NCI-H2107 treated with DMSO at 0.1 percent for 48 hours (cell line): ENCODE data around the gene BRIX1.
A peak's percentile ranks its signal among the peaks of the same experiment; 100 is the strongest.
"Not testable (repeated sequence)": the region's sequence is repeated elsewhere in the genome, so short reads cannot be mapped to it uniquely, and the experiment has no call there.

Source experiments
- DNase-seq: peaks from one replicate; lab custom pipeline; 2025; ENCODE audit not compliant: unreplicated experiment; lab: John Stamatoyannopoulos, UW

The BRIX1 gene

DNA sequence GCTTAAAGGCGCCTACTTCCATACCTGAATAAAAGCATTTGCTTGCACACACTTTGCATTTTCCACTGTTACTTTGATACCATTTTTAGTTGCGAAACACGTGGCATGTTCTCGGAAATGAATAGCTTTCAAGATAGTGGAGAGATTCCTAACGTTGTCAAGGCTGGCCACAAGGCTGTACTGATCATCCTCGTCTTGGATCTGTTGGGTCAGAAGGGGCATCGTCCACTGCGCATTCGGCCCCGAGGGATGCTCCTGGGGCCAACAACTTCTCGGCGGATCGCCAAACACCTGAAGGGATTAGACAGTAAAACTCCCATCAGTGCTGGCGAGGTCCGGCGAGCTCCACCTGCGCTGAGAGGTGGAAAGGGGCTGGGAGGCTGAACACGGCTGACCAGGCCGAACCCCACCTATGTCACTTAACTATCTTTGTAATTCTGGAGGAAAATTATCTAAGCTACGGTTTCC lies 806 bp upstream of the BRIX1 start:
- no peak for DNase-seq

- no peak for DNase-seq
Observed at GRCh38 chr5:34915856-34916192, 313 bp downstream of the BRIX1 start.

- DNase-seq = no peak
Observed at GRCh38 chr5:34916518-34916917, 1.0 kb downstream of the BRIX1 start.

- DNase-seq = no peak
Observed at GRCh38 chr5:34918025-34918424, 2.5 kb downstream of the BRIX1 start.

GRCh38 chr5:34919077-34919476 lies 3.6 kb downstream of the BRIX1 start:
- no peak for DNase-seq

GRCh38 chr5:34923256-34923655 lies 7.7 kb downstream of the BRIX1 start:
- DNase-seq = not testable (repeated sequence)

DNA sequence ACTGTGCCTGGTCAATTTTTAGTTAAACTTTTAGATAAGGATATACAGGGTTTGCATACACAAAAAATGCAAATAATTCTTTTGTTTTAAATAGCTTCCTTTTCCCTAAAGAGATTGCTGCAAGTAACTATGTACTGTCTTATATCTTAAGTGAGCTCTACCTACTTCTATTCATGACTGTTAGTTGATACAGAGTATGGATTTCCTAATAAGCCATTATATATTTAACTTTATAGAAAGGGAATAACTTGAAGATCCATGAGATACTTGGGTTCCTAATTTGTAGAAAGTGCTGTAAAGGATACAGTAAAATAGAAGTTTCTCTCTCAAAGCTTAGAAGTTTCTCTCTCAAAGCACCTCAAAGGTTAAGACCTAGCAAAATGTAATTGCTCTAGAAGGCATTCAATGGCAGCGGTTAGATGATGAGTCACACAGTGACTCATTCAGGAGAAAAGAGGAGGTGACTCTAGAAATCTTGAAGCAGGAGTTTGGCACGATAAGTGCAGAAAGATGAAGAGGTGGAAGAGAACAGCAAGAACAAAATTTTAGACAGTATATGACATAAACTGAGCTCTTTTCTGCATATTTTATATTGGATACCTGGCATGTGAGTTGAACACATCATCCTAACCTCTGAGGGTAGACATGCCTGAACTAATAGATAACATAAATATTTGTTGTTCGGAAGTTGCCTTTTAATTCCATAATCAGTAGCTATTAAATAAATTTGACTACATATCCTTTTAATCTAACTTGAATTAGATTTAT lies 8.4 kb downstream of the BRIX1 start:
- DNase-seq = no peak

DNA sequence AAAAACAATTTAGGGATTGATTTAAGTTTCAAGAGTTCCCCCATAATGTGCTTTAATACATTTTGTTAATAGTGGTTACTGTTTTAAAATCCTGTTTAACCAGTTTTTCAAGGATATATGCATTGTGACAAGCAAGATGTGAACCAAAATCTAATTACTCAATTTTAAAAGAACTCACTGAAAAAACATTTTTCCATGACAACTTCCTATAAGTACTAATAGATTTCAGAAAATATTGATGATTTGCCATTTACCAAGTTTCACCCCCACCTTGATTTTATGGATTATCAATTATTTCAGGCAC lies 8.9 kb downstream of the BRIX1 start:
- no peak for DNase-seq

DNA sequence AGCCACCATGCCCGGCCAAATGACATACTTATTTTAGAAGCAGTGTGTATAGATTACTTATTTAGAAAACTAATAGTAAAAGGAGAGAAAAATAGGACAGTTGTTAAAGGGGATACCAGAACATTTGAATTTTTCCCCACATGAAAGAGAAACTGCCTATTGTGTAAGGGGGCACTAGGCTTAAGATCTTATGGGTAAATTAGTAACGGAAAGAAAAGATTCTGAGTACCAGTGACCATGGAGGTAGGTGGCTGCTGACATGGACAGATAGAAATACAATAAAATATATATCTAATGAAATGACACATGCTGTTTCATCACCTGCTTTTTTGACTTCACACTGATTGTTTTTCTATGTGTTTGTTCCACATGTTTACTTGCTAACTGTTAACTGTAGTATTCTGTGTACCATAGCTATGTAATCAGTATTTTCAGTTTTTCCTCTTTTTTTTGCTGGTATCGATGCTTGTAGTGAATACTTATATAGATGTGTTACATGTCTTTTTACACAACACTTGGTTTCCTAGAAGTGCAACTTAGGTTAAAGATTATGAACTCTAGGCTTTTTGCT lies 10.9 kb downstream of the BRIX1 start:
- no peak for DNase-seq

GRCh38 chr5:34927785-34928184 lies 12.3 kb downstream of the BRIX1 start:
- DNase-seq = no peak

GRCh38 chr5:34928267-34928666 lies 12.8 kb downstream of the BRIX1 start:
- DNase-seq = no peak

DNA sequence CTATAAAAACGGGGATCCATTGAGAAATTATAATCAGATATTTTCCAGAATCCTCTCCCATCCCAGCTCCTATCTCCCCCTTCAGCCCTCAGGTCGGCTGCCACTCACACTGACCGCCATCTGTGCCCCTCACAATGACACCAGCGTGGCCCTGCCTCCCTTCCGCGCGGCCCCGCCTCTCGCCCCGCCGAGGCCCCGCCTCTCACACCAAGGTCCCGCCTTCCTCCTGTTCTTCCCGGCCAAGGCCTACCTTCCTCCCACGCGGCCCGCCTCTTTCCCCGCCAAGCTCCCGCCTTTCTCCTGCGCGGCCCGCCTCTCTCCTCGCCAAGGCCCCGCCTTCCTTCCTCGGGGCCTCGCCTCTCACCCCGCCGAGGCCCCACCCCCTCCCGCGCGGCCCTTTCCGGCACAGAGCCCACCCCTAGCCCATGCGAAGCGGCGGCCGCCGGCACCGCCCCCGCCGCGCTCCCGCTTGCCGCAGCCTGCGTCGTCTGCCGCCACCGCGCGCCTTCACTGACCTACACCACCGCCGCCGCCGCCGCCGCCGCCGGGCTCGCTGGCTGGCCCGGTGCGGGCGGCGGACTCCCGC lies 13.7 kb downstream of the BRIX1 start, which contains the start of gene DNAJC21:
Gene DNAJC21 (plus strand): TSS at position 426 of the 586 bp plus-strand sequence. CDS start 261 bp downstream, outside the sequence.
- DNase-seq = peak; percentile 94

DNA sequence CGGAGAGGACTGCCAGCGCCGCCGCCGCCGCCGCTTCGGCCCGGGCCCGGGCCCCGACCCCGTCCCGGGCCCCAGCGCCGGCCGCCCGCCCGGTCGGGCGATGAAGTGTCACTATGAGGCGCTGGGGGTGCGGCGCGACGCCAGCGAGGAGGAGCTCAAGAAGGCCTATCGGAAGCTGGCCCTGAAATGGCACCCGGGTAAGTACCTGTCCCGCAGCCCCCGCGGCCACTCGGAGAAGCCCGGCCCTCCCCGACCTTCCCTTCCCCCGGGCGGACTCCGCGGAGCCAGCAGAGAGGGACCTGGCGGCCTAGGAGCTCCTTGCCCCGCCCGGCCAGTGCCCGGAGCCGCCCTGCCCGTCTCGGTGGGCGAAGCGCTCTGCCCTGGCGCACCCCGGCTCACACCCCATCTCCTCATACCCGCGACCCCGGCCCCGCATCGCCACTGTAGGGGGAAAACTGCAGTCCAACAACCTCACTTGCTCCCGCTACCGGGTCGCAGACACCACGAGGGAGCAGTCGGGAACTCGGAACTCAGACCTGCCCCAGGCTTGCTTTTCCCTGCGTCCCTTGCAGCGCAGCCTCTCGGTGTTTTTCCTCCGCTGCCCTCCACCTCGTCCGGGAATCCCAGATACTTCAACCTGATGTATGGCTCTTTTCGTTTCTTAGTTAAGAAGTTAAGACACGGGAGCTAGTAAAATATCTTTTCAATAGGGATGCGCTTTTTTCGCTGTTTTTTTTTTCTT lies 14.4 kb downstream of the BRIX1 start:
- peak; percentile 39 for DNase-seq

- no peak for DNase-seq
Observed at GRCh38 chr5:34930462-34930844, 14.9 kb downstream of the BRIX1 start.

DNA sequence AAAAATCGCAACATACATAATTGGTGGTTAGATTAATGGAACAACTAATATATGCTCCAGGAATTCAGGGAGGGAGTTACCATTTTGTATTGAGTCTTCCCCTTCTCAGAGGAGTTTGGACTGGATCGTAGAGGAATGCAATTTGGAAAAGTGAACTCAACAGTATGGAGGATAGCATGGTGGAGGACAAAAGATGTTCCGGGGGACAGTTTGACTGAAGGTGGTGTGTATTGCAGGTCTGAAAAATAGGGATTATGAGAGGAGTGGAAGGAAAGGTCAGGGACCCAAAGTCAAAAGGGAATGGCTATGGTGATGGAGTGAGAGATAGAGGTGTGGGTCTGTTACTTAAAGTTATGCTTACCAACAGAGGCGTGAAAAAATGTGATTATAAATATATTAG lies 15.4 kb downstream of the BRIX1 start:
- no peak for DNase-seq

DNA sequence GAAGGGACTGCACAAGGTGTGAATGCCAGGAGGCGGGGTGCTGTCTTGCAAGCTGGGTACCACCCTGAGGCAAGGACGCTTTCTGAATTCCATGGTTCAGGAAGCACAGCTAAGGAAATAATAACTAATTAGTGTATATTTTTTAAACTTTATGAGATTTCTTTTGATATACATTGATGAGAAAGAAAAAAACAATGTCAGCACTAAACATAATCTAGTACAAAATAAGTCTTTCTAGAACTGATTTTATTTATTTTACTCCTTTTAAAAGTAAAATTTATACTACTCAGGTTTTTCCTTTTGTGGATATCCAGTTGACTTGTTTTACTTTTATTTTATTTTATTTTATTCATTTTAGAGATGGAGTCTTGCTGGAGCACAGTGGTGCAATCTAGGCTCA lies 17.4 kb downstream of the BRIX1 start:
- no peak for DNase-seq

- no peak for DNase-seq
Observed at GRCh38 chr5:34941936-34942335, 26.4 kb downstream of the BRIX1 start.

GRCh38 chr5:34944044-34944443 lies 28.5 kb downstream of the BRIX1 start:
- no peak for DNase-seq

- DNase-seq = no peak
Observed at GRCh38 chr5:34944460-34945047, 29.0 kb downstream of the BRIX1 start.

DNA sequence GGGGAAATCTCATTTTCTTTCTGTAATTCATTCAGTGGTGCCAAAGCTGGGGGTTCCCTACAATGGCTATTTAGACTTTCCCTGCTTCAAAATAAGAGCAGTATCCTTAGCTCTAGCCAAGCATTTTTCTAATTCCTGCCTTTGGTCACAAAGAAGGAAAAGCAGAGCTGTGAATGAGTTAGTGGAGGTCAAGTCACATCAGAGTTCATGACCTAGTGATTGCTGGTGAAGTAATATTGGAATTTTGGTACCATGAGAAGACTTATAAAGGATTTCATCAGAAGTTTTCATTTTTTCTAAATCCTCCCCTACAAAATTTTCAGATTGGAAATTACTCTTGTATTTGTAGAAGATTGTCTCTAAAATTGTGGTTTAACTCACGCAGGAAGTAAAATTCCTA lies 41.8 kb downstream of the BRIX1 start:
- no peak for DNase-seq

GRCh38 chr5:34957857-34958690 lies 42.6 kb downstream of the BRIX1 start:
- no peak for DNase-seq
